Keratinocyte (primary cell): ENCODE data around the gene OR4C6. TPM values are rescaled to one million over a fixed set of nuclear protein-coding genes. Genes with fewer than 3 reads are reported as not detected.

Source experiments
- DNase-seq: peaks from one replicate; pipeline ENCODE4 v3.0.0-alpha.2; 2011; ENCODE audit warnings: low read depth, missing footprints, low spot score
- FAIRE-seq: peaks from 2 replicates; lab custom pipeline; 2011; peaks lifted over from hg19 to GRCh38; lab: Jason Lieb, UNC
- H2AFZ ChIP-seq: 2 replicates; pipeline ENCODE4 v1.6.0; 2012; ENCODE audit warnings: low read length, control low read depth, inconsistent platforms; ENCODE audit not compliant: control insufficient read depth
- H3K27ac ChIP-seq: 2 replicates; pipeline ENCODE4 v1.5.1; 2011; ENCODE audit warnings: low read length; ENCODE audit not compliant: control insufficient read depth, insufficient read depth
- H3K27me3 ChIP-seq: 3 replicates; pipeline ENCODE4 v1.6.0; 2011; ENCODE audit warnings: low read length; ENCODE audit not compliant: control insufficient read depth, insufficient read depth; ENCODE audit errors: extremely low read depth
- H3K36me3 ChIP-seq, 2 experiments: 2 replicates in 1 of 2; 3 replicates in 1 of 2; pipeline ENCODE4 v1.5.1; 2011; ENCODE audit warnings: low read length in 2 of 2, mild to moderate bottlenecking in 1 of 2; ENCODE audit not compliant: control insufficient read depth in 2 of 2, insufficient read depth in 2 of 2; ENCODE audit errors: extremely low read depth in 1 of 2
- H3K4me1 ChIP-seq: 3 replicates; pipeline ENCODE4 v1.5.1; 2011; ENCODE audit warnings: low read length; ENCODE audit not compliant: control insufficient read depth, insufficient read depth; ENCODE audit errors: extremely low read depth
- H3K4me2 ChIP-seq: 3 replicates; pipeline ENCODE4 v1.6.0; 2011; ENCODE audit warnings: low read depth, low read length; ENCODE audit not compliant: control insufficient read depth, insufficient read depth; ENCODE audit errors: extremely low read depth
- H3K4me3 ChIP-seq, 3 experiments: fragments of 200-600 bp in 1 of 3; sonication (generic) in 1 of 3; 2 replicates in 2 of 3; 3 replicates in 1 of 3; pipeline ENCODE4 v1.5.1; 2011 to 2016; ENCODE audit warnings: low read length in 3 of 3, mild to moderate bottlenecking in 3 of 3, control low read depth in 2 of 3, inconsistent platforms in 1 of 3, low read depth in 1 of 3, mixed read lengths in 1 of 3, mixed run types in 1 of 3, moderate library complexity in 1 of 3; ENCODE audit not compliant: control insufficient read depth in 2 of 3, insufficient read depth in 2 of 3; ENCODE audit errors: extremely low read depth in 1 of 3
- H3K79me2 ChIP-seq: 2 replicates; pipeline ENCODE4 v1.6.0; 2012; ENCODE audit warnings: low read length; ENCODE audit not compliant: control insufficient read depth, insufficient read depth
- H3K9ac ChIP-seq: 3 replicates; pipeline ENCODE4 v1.6.0; 2011; ENCODE audit warnings: low read length; ENCODE audit not compliant: control insufficient read depth, insufficient read depth; ENCODE audit errors: extremely low read depth
- H3K9me1 ChIP-seq: 3 replicates; pipeline ENCODE4 v1.6.0; 2011; ENCODE audit warnings: low read length; ENCODE audit not compliant: control insufficient read depth, insufficient read depth; ENCODE audit errors: extremely low read depth
- H3K9me3 ChIP-seq: 2 replicates; pipeline ENCODE4 v1.5.1; 2012; ENCODE audit warnings: low read depth, low read length; ENCODE audit not compliant: control insufficient read depth
- H4K20me1 ChIP-seq: 3 replicates; pipeline ENCODE4 v1.6.0; 2011; ENCODE audit warnings: low read length; ENCODE audit not compliant: control insufficient read depth, insufficient read depth; ENCODE audit errors: extremely low read depth
- CTCF ChIP-seq, 3 experiments: IDR thresholded peaks in 1 of 3; conservative IDR thresholded peaks in 1 of 3; optimal IDR thresholded peaks in 1 of 3; 2 replicates in 2 of 3; 3 replicates in 1 of 3; pipeline versions ENCODE3 to v1.5.1; 2011; ENCODE audit warnings: low read length in 3 of 3, mild to moderate bottlenecking in 3 of 3, moderate library complexity in 2 of 3, control low read depth in 1 of 3, inconsistent platforms in 1 of 3; ENCODE audit not compliant: insufficient read depth in 2 of 3; ENCODE audit errors: extremely low read depth in 1 of 3
- EZH2 ChIP-seq: IDR thresholded peaks from one replicate; pipeline ENCODE4 v1.6.1; 2012; ENCODE audit warnings: inconsistent platforms, mild to moderate bottlenecking, low read length, moderate library complexity
- dilution Hi-C: fragments of 300-500 bp; cut with MboI; formaldehyde crosslinking; loops from one replicate; pipeline ENCODE4 v1.7.0; 2020; ENCODE audit warnings: low sequenced_read_pairs; ENCODE audit not compliant: extremely low pct_ligation_motif_present
- polyA plus RNA-seq, 5 experiments: library from polyadenylated mRNA; depleted of rRNA in 3 of 5; stranded (reverse) in 3 of 5; stranded (forward) in 1 of 5; unstranded in 1 of 5; fragments of >200 nt; gene quantifications; 1 replicate in 1 of 5; 2 replicates in 3 of 5; 3 replicates in 1 of 5; pipeline versions ENCODE4 v1.2.1 to v1.2.3, GENCODE V29; 2011 to 2012; ENCODE audit warnings: missing spikeins in 2 of 5, low read depth in 1 of 5, low replicate concordance in 1 of 5

OR4C6 gene
- polyA plus RNA-seq, 1 donor (not counting 4 experiments of a cell fraction or from before 2014, with no cell fraction given) = not detected

- no peaks in the 10 kb centered on the region for H3K27me3 ChIP-seq
- H3K36me3 ChIP-seq = no peaks in the 10 kb centered on the region
- H4K20me1 ChIP-seq = no peaks in the 10 kb centered on the region
- H3K9me3 ChIP-seq = no peaks in the 10 kb centered on the region
- H2AFZ ChIP-seq = no peak overlapping the region
- H3K9me1 ChIP-seq = no peaks in the 10 kb centered on the region
- H3K4me2 ChIP-seq = no peak overlapping the region
- DNase-seq = no peak
- H3K4me1 ChIP-seq = no peaks in the 10 kb centered on the region
- no peaks in the 10 kb centered on the region for H3K79me2 ChIP-seq
- no peak overlapping the region for H3K4me3 ChIP-seq
- no peak overlapping the region for H3K27ac ChIP-seq
- H3K9ac ChIP-seq = no peak overlapping the region
- TF ChIP-seq CTCF (optimal IDR thresholded peaks at IDR 0.05 in 1 of 3, IDR thresholded peaks at IDR 0.05 in 1 of 3, conservative IDR thresholded peaks at IDR 0.05 in 1 of 3; ENCODE audit: extremely low read depth in 1 of 3, insufficient read depth in 2 of 3, low read length in 3 of 3) (no peak), EZH2 (no peak)
- FAIRE-seq = no peak
- dilution Hi-C loops = no loop called here
Measured at GRCh38 chr11:55658031-55658573, 3.9 kb upstream of the OR4C6 start.

- no peak overlapping the region for H3K4me2 ChIP-seq
- H3K27me3 ChIP-seq = no peaks in the 10 kb centered on the region
- H3K27ac ChIP-seq = no peak overlapping the region
- FAIRE-seq = no peak
- H3K9ac ChIP-seq = no peak overlapping the region
- H3K36me3 ChIP-seq = no peaks in the 10 kb centered on the region
- H3K9me1 ChIP-seq = no peaks in the 10 kb centered on the region
- no peak overlapping the region for H2AFZ ChIP-seq
- H3K9me3 ChIP-seq = no peaks in the 10 kb centered on the region
- H3K4me3 ChIP-seq = no peak overlapping the region
- H3K4me1 ChIP-seq = no peaks in the 10 kb centered on the region
- dilution Hi-C loops = no loop called here
- TF ChIP-seq EZH2 (no peak), CTCF (optimal IDR thresholded peaks at IDR 0.05 in 1 of 3, IDR thresholded peaks at IDR 0.05 in 1 of 3, conservative IDR thresholded peaks at IDR 0.05 in 1 of 3; ENCODE audit: extremely low read depth in 1 of 3, insufficient read depth in 2 of 3, low read length in 3 of 3) (no peak)
- H4K20me1 ChIP-seq = no peaks in the 10 kb centered on the region
- H3K79me2 ChIP-seq = no peaks in the 10 kb centered on the region
- DNase-seq = no peak
Measured at GRCh38 chr11:55658608-55659007, 3.4 kb upstream of the OR4C6 start.
